ENCODE results near the gene EFNA2. TPM values are rescaled to one million over a fixed set of nuclear protein-coding genes. Genes with fewer than 3 reads are reported as not detected.

The EFNA2 gene
- total and polyA plus RNA-seq, 2 of the 4 experiments (the other 2 are of a cell fraction), result not detected

- Histone ChIP-seq H3K79me1 (ENCODE audit: low read depth in 1 of 2, low read length in 2 of 2) (peaks cover 14 to 36% of the 10 kb centered on the region in 2 experiments), H4K8ac (ENCODE audit: low read depth in 2 of 2, low read length in 2 of 2) (peak overlapping the region in 1 of 2 experiments; percentile 70; a peak in 1 of 4 replicates), H4K5ac (ENCODE audit: low read depth, low read length) (no peak overlapping the region), H3K14ac (replicated peaks; ENCODE audit: low read depth, low read length) (no peak overlapping the region), H3K23ac (ENCODE audit: low read depth, low read length) (no peak overlapping the region), H3K4me1 (ENCODE audit: control insufficient read depth, insufficient read depth, low read length) (peaks cover 23% of the 10 kb centered on the region), H2BK120ac (ENCODE audit: low read depth, low read length) (no peak overlapping the region; the same call in 1 of the 2 replicates), H3K18ac (ENCODE audit: low read depth, low read length) (no peak overlapping the region), H3K4me2 (ENCODE audit: low read depth, low read length) (peak overlapping the region; percentile 65; the same call in 1 of the 2 replicates), H3K9me1 (ENCODE audit: insufficient read depth, low read length) (no peaks in the 10 kb centered on the region), H2AK5ac (ENCODE audit: low read depth, low read length) (peak overlapping the region; percentile 75), H3K27ac (ENCODE audit: insufficient read depth, low read length) (peak overlapping the region; percentile 34; the same call in 1 of the 2 replicates), H4K91ac (ENCODE audit: insufficient read depth, low read depth, low read length) (peak overlapping the region; percentile 26), H4K20me1 (ENCODE audit: insufficient read depth, low read length) (peaks cover 20% of the 10 kb centered on the region), H2BK20ac (ENCODE audit: low read depth, low read length) (no peak overlapping the region), H2BK5ac (ENCODE audit: low read depth, low read length, poor library complexity, severe bottlenecking) (peak overlapping the region; percentile 29), H3K36me3 (ENCODE audit: control insufficient read depth, insufficient read depth, low read length) (peaks cover 21% of the 10 kb centered on the region; the same call in 1 of the 2 replicates), H2AFZ (replicated peaks; ENCODE audit: low read length, poor library complexity) (peak overlapping the region; percentile 89), H2AK9ac (replicated peaks; ENCODE audit: low read depth, low read length, poor library complexity) (peak overlapping the region; percentile 98), H3K9me3 (ENCODE audit: control insufficient read depth, insufficient read depth, low read length) (no peaks in the 10 kb centered on the region), H2BK15ac (ENCODE audit: low read depth, low read length) (0 out of 3 replicates have a peak overlapping the region, but pooled peaks have one; percentile 43), H3K9ac (ENCODE audit: low read depth, low read length) (peak overlapping the region; percentile 49; the same call in 1 of the 2 replicates), H3K4ac (ENCODE audit: low read depth, low read length) (peak overlapping the region; percentile 65), H3K4me3 (ENCODE audit: insufficient read depth, low read depth, low read length) (peak overlapping the region; percentile 94), H3K27me3 (ENCODE audit: control insufficient read depth, insufficient read depth, low read length) (no peaks in the 10 kb centered on the region), H3K56ac (ENCODE audit: extremely low read depth, insufficient read depth, low read length) (no peak overlapping the region)
- DNase-seq, result no peak
- WGBS, 2 experiments (ENCODE audit: extremely low coverage in 2 of 2, insufficient read length in 1 of 2), result 59% methylated on average over 23 of the region's 34 CpGs; no CpG with 5 or more reads in 1 of the 2 experiments
- dilution Hi-C loops (cut with HindIII; ENCODE audit: low sequenced_read_pairs, unreplicated experiment), result no loop called here
- no peak for ATAC-seq (ENCODE audit: low read depth)
- BruUV-seq (replicated peaks), result no TSS peak
- POLR2A ChIA-PET (ENCODE audit: unreplicated experiment), result interaction anchor here (0.7 kb wide), 1 partner anchor 30 kb away, joined by 5 read pairs; the partner anchor contains the start of gene CIRBP
- CTCF ChIA-PET, result interaction anchor here (2.0 kb wide), 1 partner anchor 126 kb away, joined by 7 read pairs; no protein-coding TSS in a partner anchor
- in situ Hi-C loops (cut with MboI; ENCODE audit: low sequenced_read_pairs), result no loop called here
- intact Hi-C loops (cut with micrococcal nuclease), result no loop called here
- TF ChIP-seq MAZ (IDR thresholded peaks at IDR 0.05; ENCODE audit: borderline replicate concordance, low read depth, low read length) (no peak), CTCF (conservative IDR thresholded peaks at IDR 0.05; ENCODE audit: low read depth, low read length) (no peak), POLR2A (IDR thresholded peaks at IDR 0.05; ENCODE audit: low read depth, low read length) (no peak), MXI1 (IDR thresholded peaks at IDR 0.05; ENCODE audit: borderline replicate concordance, low read depth, low read length) (no peak), SMC3 (IDR thresholded peaks at IDR 0.05; ENCODE audit: low read depth, low read length) (no peak), NFE2L2 (IDR thresholded peaks at IDR 0.05; ENCODE audit: low read depth, low read length) (no peak), RAD21 (IDR thresholded peaks at IDR 0.05; ENCODE audit: low read length) (no peak), RFX5 (IDR thresholded peaks at IDR 0.05; ENCODE audit: low read depth, low read length) (no peak), RCOR1 (IDR thresholded peaks at IDR 0.05; ENCODE audit: insufficient replicate concordance, low read length) (no peak), ELK1 (IDR thresholded peaks at IDR 0.05; ENCODE audit: borderline replicate concordance, low read depth, low read length) (no peak), FOS (IDR thresholded peaks at IDR 0.05; ENCODE audit: low read depth, low read length) (no peak), CHD1 (IDR thresholded peaks at IDR 0.05; ENCODE audit: low read depth, low read length) (no peak)
- TF ChIP-seq, protein P1, sequence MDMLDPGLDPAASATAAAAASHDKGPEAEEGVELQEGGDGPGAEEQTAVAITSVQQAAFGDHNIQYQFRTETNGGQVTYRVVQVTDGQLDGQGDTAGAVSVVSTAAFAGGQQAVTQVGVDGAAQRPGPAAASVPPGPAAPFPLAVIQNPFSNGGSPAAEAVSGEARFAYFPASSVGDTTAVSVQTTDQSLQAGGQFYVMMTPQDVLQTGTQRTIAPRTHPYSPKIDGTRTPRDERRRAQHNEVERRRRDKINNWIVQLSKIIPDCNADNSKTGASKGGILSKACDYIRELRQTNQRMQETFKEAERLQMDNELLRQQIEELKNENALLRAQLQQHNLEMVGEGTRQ (IDR thresholded peaks at IDR 0.05; ENCODE audit: low read depth, low read length), result no peak
These were observed 47.0 kb upstream of the EFNA2 start for GRCh38 chr19:1238369-1239303.

All from IMR-90 (cell line).